NT2/D1 (cell line): ENCODE measurements around the gene PPM1H.

Source experiments
- DNase-seq: peaks from one replicate; pipeline ENCODE4 v3.0.0-alpha.2; 2011; ENCODE audit warnings: low read depth, low spot score
- H3K27me3 ChIP-seq: 2 replicates; pipeline ENCODE4 v1.6.0; 2011; ENCODE audit warnings: mild to moderate bottlenecking; ENCODE audit not compliant: insufficient read length, insufficient read depth
- H3K36me3 ChIP-seq: 2 replicates; pipeline ENCODE4 v1.6.1; 2011; ENCODE audit warnings: mild to moderate bottlenecking, low read length, mixed read lengths; ENCODE audit not compliant: insufficient read depth, insufficient read length
- H3K4me1 ChIP-seq: 2 replicates; pipeline ENCODE4 v1.5.1; 2011; ENCODE audit not compliant: insufficient read depth, insufficient read length
- H3K4me3 ChIP-seq: 2 replicates; pipeline ENCODE4 v1.5.1; 2011; ENCODE audit warnings: low read depth; ENCODE audit not compliant: insufficient read length
- H3K9ac ChIP-seq: 2 replicates; pipeline ENCODE4 v1.6.0; 2011; ENCODE audit warnings: low read depth; ENCODE audit not compliant: insufficient read length
- H3K9me3 ChIP-seq: 2 replicates; pipeline ENCODE4 v1.5.1; 2011; ENCODE audit warnings: mild to moderate bottlenecking, low read length; ENCODE audit not compliant: insufficient read depth
- SUZ12 ChIP-seq: IDR thresholded peaks from 2 replicates; pipeline ENCODE4 v1.6.1; 2011; ENCODE audit not compliant: insufficient read length, insufficient read depth; ENCODE audit errors: extremely low read depth
- YY1 ChIP-seq: IDR thresholded peaks from 2 replicates; pipeline ENCODE4 v1.6.1; 2011; ENCODE audit not compliant: insufficient read length, insufficient read depth
- ZNF274 ChIP-seq: IDR thresholded peaks from 2 replicates; pipeline ENCODE4 v1.6.1; 2011; ENCODE audit warnings: mild to moderate bottlenecking, low read depth, low read length

PPM1H gene

GRCh38 chr12:62843716-62844115 lies 91.2 kb downstream of the PPM1H start:
- no peak for DNase-seq
- TF ChIP-seq ZNF274 (no peak), YY1 (no peak), SUZ12 (no peak)
- Histone ChIP-seq H3K9ac (no peak overlapping the region), H3K36me3 (no peaks in the 10 kb centered on the region), H3K27me3 (no peaks in the 10 kb centered on the region), H3K4me1 (peaks cover 5% of the 10 kb centered on the region), H3K9me3 (peaks cover 15% of the 10 kb centered on the region; the same call in 1 of the 2 replicates), H3K4me3 (no peak overlapping the region)

GRCh38 chr12:62841846-62842245 lies 93.1 kb downstream of the PPM1H start:
- no peaks in the 10 kb centered on the region for H3K27me3 ChIP-seq
- no peak overlapping the region for H3K9ac ChIP-seq
- no peaks in the 10 kb centered on the region for H3K36me3 ChIP-seq
- H3K4me3 ChIP-seq, result no peak overlapping the region
- H3K4me1 ChIP-seq, result peaks cover 5% of the 10 kb centered on the region
- TF ChIP-seq SUZ12, result no peak
- no peak for TF ChIP-seq ZNF274
- no peak for TF ChIP-seq YY1
- no peak for DNase-seq
- H3K9me3 ChIP-seq, result peaks cover 15% of the 10 kb centered on the region; the same call in 1 of the 2 replicates

- DNase-seq, result no peak
- Histone ChIP-seq H3K4me3 (no peak overlapping the region), H3K27me3 (no peaks in the 10 kb centered on the region), H3K9ac (no peak overlapping the region), H3K9me3 (peaks cover 15% of the 10 kb centered on the region; the same call in 1 of the 2 replicates), H3K4me1 (peaks cover 4% of the 10 kb centered on the region), H3K36me3 (no peaks in the 10 kb centered on the region)
- TF ChIP-seq ZNF274, result no peak
- no peak for TF ChIP-seq SUZ12
- TF ChIP-seq YY1, result no peak
Observed at GRCh38 chr12:62840806-62841205, 94.1 kb downstream of the PPM1H start.

- no peaks in the 10 kb centered on the region for H3K36me3 ChIP-seq
- no peak for TF ChIP-seq ZNF274
- TF ChIP-seq SUZ12, result no peak
- no peak for TF ChIP-seq YY1
- DNase-seq, result no peak
Observed at GRCh38 chr12:62839869-62840660, 94.9 kb downstream of the PPM1H start.

GRCh38 chr12:62834971-62835547 lies 99.9 kb downstream of the PPM1H start:
- H3K36me3 ChIP-seq, result peaks cover 3% of the 10 kb centered on the region

More at GRCh38 chr12:62839869-62840660, 94.9 kb downstream of the PPM1H start:
- H3K9me3 ChIP-seq, result peaks cover 15% of the 10 kb centered on the region; the same call in 1 of the 2 replicates
- no peak overlapping the region for H3K4me3 ChIP-seq
- H3K9ac ChIP-seq, result no peak overlapping the region
- H3K27me3 ChIP-seq, result no peaks in the 10 kb centered on the region
- no peaks in the 10 kb centered on the region for H3K4me1 ChIP-seq

GRCh38 chr12:62834406-62834805 lies 100.5 kb downstream of the PPM1H start:
- no peak for DNase-seq

More at GRCh38 chr12:62834971-62835547, 99.9 kb downstream of the PPM1H start:
- TF ChIP-seq YY1, result no peak
- TF ChIP-seq SUZ12, result no peak
- TF ChIP-seq ZNF274, result no peak
- H3K27me3 ChIP-seq, result no peaks in the 10 kb centered on the region
- no peaks in the 10 kb centered on the region for H3K9me3 ChIP-seq
- DNase-seq, result no peak
- H3K4me3 ChIP-seq, result no peak overlapping the region
- no peaks in the 10 kb centered on the region for H3K4me1 ChIP-seq
- no peak overlapping the region for H3K9ac ChIP-seq

GRCh38 chr12:62833634-62834033 lies 101.3 kb downstream of the PPM1H start:
- H3K9me3 ChIP-seq, result no peaks in the 10 kb centered on the region
- H3K27me3 ChIP-seq, result no peaks in the 10 kb centered on the region
- H3K36me3 ChIP-seq, result peaks cover 3% of the 10 kb centered on the region
- no peak overlapping the region for H3K4me3 ChIP-seq
- TF ChIP-seq YY1 (no peak), SUZ12 (no peak), ZNF274 (no peak)
- no peaks in the 10 kb centered on the region for H3K4me1 ChIP-seq
- no peak overlapping the region for H3K9ac ChIP-seq
- no peak for DNase-seq

More at GRCh38 chr12:62834406-62834805, 100.5 kb downstream of the PPM1H start:
- TF ChIP-seq YY1 (no peak), ZNF274 (no peak), SUZ12 (no peak)
- Histone ChIP-seq H3K27me3 (no peaks in the 10 kb centered on the region), H3K36me3 (peaks cover 3% of the 10 kb centered on the region), H3K4me3 (no peak overlapping the region), H3K9ac (no peak overlapping the region), H3K9me3 (no peaks in the 10 kb centered on the region), H3K4me1 (no peaks in the 10 kb centered on the region)
